ENCODE results near the gene NUP188.

DNA sequence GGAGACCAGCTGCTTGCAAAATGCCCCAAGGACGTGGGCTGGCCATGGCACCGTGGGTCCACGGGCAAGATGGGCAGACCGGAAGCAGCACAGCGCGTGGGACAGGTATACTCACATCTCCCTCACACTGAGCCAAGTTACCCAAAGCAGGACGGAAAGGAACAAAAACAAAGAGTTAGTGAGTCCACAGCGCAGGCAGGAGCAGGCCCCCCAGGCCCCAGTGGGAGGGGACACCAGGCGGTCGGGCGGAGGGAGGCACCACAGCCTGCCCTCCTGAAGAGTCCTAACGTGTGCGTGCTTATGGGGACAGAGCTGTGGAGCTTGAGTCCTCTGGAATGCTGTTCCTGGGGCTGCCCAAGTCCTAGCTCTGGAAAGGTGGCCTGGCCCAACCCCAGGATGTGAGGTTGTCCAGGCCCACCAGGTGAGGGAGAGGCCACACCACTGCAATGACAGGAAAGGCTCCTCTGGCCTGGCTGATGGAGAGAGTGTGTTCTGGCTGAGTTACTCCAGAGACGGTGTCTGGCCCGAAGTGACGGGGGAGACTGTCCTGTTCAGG is 65.5 kb downstream of the NUP188 start:
- TF ChIP-seq CTCF (IDR thresholded peaks at IDR 0.05) (no peak), POLR2A (IDR thresholded peaks at IDR 0.05) (no peak), POLR2AphosphoS5 (IDR thresholded peaks at IDR 0.05) (no peak)
